Fibroblast of gingiva (primary cell): ENCODE results near the gene P2RX4.
"Not testable (repeated sequence)": the region's sequence is repeated elsewhere in the genome, so short reads cannot be mapped to it uniquely, and the experiment has no call there.

Source experiments
- DNase-seq: peaks from one replicate; pipeline ENCODE4 v3.0.0-alpha.2; 2011; ENCODE audit warnings: low read depth

Gene P2RX4

DNA sequence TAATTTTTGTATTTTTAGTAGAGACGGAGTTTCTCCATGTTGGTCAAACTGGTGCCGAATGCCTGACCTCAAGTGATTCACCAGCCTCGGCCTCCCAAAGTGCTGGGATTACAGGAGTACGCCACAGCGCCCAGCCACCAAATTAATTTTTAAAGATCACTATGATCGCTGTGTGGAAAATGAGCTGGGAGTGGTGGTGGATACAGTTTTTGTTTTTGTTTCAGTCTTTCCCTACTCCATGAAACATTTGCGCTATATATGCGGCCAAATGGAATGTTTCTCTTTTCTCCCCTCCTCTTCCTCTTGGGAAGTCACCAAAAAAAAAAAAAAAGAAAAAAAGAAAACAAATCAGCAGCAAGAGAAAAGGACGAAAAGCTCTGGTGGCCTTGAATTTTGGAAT lies 20.8 kb upstream of the P2RX4 start:
- no peak for DNase-seq

DNA sequence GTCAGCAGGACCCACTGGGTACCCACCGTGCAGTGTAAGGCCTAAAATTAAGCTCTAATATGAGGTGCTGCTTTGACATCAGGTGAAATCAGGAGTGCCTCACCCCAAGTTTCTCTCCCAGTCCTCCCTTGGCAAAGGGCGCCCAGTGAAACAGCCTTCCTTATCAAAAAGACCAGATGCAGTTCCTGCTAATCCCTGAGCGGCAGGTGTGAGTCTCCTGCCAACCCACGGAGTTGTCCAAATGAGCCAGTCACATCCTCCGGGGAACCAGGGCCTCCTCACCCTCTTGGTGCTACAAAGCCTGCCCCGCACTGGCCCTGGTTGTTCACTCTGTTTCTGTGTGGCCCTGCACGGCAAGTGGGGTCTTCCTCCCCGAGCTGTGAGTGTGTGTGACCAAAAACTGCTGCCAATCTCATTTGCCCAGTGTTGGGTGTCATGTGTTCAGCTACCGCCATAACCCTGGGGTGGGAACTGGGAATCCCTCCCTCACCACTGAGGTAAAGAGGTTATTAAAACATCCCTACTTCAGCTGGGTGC lies 20.2 kb upstream of the P2RX4 start:
- no peak for DNase-seq

DNA sequence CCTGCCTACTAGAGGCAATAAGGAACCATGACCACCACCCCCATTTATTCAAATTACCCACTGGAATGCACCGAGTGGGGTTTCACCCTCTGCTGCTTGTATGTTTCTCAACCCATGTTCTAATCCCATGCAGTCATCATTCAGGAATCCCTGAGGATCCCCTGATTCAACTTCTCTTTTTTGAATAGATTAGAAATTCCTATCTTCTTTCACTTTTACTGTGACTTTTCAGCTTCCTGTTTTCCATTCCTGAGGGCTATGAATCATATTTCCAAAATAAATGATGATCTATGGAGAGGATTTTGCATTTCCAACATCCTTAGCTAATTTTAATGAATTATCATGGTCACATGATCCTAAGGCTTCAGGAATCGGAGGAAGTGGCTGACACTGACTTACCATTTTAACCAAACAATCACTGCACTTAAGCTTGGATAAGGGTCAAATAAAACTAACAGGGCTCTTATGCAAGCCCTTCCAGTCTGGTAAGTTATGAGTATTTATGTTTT lies 19.4 kb upstream of the P2RX4 start:
- DNase-seq = peak; percentile 83

DNA sequence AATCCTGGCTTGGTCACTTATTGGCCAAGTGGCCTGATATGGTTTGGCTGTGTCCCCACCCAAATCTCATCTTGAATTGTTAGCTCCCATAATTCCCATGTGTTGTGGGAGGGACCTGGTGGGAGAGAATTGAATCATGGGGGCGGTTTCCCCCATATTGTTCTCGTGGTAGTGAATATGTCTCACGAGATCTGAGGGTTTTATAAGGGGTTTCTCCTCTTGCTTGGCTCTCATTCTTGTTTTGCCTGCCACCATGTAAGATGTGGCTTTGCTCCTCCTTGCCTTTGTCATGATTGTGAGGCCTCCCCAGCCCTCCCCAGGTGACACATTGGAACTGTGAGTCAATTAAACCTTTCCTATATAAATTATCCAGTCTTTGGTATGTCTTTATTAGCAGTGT lies 18.8 kb upstream of the P2RX4 start:
- no peak for DNase-seq

DNA sequence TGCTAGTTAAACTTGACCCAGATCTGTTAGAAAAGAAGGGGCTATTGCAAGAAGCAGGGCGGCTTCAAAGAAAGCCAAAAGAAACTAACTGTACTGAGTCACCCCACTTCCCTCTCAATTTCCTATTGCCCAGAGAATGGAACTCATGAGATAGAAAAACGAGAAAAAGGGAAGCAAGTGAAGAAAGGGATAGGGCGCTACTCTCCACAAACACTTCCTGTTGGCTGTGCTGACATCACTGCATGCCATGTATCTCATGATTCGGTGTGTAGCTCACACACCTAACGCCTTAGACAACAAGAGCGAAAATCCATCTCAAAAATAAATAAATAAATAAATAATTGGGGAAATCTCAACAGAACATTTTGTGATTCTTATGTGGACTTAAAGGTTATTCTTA lies 13.0 kb upstream of the P2RX4 start:
- DNase-seq = no peak

DNA sequence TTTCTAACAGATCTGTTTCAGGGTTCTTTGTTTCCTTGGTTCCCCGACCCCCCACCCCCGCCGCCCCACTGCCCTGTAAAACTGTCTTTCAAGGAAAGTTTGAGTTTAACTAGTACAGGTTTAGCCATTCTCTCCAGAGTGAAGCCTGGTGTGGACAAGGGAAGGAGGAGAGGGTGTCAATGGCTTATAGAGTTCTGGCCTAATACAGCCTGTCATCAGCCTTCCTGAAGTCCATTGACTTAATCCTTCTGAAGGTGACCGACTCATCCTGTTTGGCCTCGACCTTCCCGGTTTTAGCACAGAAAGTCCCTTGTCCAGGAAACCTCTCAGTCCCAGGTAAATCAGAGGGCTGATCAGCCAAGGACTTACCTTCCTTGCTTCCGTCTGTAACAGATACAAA lies 11.0 kb upstream of the P2RX4 start:
- DNase-seq = no peak

DNA sequence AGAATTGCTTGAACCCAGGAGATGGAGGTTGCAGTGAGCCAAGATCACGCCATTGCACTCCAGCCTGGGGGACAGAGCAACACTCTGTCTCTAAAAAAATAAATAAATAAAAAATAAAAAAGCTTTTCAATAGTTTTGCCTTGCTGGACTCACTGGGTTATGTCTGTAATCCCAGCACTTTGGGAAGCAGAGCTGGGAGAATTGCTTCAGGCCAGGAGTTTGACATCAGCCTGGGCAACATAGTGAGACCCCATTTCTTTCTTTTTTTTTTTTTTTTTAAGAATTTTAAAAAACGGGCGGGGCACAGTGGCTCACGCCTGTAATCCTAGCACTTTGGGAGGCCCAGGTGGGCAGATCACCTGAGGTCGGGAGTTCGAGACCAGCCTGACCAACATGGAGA lies 8.8 kb upstream of the P2RX4 start:
- not testable (repeated sequence) for DNase-seq

DNA sequence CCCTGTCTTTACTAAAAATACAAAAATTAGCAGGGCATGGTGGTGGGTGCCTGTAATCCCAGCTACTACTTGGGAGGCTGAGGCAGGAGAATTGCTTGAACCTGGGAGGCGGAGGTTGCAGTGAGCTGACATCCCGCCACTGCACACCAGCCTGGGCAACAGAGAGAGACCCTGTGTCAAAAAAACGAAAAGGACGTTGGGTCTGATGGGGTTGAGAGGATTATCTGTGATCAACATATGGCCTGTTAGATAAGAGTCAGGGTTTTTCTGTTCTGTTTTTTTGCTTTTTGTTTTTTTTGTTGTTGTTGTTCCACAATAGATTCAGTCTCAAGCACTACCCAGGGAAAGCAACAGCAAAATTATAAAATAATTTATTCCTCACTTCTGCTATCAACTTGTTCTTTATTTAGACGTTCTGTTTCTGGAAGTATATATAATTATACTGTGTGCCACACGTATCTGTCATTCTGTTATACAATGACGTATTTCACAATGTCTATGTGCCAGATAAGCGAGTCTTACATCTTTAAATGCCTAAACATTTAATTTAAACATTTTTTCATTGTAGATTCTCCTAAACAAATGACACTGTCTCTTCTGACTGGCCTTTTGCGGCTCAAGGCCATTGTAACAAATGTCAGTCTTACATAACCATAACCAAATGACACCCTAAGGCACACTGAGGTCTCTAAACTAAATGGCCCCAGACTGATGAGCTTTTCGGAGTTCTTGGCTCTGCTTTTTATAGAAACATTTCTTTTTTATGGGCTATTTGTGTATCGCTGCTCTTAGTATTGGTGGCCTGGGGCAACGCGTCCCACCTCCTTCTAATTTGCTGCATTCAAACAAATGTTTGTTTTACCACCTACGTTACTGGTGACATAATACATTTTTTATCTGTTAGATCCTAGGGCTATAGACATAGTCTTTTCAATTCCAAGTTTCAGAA lies 7.2 kb upstream of the P2RX4 start:
- DNase-seq = no peak

DNA sequence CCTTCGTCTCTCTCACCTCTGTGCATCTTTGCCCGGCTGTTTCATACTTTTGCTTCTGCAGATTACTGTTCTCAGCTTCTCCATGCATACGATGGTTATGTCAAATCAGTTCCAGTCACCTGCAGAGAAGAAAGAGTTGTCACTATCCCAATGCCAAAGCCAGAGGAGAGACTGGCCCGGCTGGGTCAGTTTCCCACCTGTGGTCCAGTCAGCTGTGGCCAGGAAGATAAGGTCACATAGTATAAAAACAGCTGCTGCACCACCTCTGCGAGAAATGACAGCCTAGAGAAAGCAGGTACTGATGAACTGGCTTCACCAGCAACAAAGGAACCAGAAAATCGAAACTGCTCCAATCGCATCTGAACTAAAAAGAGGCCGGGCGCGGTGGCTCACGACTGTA lies 6.4 kb upstream of the P2RX4 start:
- no peak for DNase-seq

DNA sequence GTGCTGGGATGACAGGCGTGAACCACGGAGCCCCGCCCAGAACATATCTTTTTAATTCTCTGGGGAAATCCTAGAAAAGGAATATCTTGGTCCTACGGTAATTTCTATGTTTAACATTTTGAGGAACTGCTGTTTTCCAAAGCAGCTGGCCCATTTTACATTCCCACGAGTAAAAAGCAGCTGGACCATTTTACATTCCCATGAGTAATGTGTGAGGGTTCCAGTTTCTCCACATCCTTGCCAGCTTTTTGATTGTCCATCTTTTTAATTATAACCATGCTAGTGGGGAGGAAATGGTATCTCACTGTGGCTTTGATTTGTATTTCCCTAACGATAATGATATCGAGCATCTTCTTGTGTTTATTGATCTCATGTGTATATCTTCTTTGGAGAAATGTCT lies 4.4 kb upstream of the P2RX4 start:
- no peak for DNase-seq

DNA sequence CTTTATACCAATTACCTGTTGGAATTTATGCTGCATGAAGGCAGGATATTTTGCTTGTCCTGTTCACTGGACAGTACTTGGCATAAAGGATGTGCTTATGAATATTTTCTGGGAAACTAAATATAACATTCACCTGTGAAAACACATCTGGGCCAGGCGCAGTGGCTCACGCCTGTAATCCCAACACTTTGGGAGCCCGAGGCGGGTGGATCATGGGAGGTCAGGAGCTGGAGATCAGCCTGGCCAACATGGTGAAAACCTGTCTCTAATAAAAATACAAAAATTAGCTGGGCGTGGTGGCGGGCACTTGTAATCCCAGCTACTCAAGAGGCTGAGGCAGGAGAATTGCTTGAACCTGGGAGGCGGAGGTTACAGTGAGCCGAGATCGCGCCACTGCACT lies 1.4 kb upstream of the P2RX4 start:
- not testable (repeated sequence) for DNase-seq

DNA sequence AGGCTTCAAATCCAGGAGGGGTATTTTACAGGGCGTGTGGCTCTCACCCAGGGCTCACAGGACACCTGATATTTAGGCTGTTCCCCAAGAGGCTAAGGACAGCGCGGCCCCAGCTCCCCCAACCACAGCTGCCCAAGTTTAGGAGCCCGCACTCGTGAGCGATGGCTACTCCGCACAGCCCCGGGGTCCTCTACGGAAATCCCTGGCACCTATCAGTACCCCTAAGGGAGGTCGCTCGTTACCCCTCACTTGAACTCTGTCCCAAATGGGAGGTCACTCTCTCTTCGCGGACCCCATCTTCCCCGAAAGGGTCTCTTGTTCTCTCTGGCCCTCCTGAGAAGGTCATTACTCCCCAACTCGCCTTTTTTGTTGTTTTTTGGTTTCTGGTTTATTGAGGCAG lies 708 bp upstream of the P2RX4 start:
- DNase-seq = no peak

DNA sequence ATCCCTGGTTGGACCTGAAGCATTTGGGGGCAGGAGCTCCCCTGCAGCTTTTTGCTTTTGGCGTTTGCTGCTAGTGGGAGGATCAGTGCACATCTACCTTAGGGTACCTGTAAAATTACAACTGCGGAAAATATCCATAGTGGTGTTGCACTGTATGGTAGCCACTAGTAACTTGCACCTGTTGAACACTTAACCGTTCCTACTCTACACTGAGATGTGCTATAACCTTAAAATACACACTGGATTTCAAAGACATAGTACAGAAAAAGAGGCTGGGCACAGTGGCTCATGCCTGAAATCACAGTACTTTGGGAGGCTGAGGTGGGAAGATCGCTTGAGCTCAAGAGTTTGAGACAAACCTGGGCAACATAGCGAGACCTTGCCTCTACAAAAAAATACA lies 2.9 kb downstream of the P2RX4 start:
- no peak for DNase-seq

DNA sequence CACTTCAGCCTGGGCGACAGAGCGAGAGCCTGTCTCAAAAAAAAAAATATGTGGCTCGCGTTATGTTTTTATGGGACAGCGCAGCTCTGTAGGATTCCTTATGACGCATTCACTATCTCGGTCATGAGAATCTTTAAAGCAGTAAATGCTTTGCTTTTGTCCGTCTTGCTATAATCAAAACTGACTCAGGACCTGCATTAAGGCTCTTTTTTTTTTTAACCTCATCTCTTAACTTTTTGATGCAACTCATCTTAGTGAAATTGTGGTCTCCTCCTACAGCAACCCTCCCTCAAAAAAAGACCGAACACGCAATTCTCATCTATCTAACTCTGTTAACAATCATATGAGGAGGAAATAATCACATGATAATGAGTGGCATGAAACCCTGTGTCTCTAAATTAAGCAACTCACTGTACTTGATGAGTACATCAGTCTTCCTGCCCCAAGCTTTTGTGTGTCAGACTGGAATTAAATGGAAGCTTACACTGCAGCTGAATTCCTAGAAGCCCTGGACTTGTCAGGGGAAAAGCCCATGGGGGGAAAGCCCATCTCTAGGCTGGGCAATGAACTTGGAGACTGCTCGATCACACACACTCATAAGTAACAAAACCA lies 4.3 kb downstream of the P2RX4 start:
- DNase-seq = peak; percentile 50

DNA sequence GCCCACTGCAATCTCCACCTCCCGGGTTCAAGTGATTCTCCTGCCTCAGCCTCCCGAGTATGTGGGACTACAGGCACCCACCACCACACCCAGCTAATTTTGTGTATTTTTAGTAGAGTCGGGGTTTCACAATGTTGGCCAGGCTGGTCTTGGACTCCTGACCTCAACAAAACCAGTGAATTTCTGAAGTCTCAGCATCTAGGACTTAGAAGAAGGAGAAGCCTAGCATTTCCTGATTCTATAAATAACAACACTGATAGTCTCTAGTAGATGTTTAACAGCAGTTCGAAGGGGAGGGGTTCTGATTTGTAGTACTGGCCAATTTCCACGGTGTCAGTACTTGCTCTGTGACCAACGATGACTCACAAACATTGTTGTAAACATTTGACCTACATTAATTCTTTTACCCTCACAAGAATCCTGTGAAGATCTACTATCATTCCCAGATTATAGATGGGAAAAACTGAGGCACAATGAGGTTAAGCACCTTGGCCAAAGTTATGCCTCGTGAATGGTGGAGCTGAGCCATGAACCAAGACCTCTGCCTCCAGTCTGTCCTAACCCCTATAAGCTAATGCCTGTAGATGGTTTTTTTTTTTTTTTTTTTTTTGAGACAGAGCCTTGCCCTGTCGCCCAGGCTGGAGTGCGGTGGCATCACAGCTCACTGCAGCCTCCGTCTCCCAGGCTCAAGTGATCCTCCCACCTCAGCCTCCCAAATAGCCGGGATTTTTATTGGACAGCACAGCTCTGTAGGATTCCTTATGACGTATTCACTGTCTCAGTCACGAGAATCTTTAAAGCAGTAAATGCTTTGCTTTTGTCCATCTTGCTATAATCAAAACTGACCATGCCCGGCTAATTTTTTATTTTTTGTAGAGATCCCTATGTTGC lies 5.2 kb downstream of the P2RX4 start:
- peak; percentile 89 for DNase-seq

DNA sequence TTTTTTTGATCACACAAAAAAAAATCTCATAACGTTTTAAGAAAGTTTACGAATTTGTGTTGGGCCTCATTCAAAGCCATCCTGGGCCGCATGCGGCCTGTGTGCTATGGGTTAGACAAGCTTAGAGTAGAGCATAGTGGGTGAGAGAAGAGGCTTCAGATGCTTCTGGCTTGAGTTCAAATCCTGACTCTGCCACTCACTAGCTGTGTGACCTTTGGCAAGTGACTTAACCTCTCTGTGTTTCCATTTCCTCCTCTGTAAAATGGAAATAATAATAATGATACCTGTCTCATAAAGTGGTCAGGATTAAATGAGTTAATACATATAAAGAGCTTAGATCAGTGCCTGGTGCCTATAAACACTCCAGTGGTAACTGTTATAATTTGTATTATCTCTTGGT lies 6.2 kb downstream of the P2RX4 start:
- DNase-seq = no peak

DNA sequence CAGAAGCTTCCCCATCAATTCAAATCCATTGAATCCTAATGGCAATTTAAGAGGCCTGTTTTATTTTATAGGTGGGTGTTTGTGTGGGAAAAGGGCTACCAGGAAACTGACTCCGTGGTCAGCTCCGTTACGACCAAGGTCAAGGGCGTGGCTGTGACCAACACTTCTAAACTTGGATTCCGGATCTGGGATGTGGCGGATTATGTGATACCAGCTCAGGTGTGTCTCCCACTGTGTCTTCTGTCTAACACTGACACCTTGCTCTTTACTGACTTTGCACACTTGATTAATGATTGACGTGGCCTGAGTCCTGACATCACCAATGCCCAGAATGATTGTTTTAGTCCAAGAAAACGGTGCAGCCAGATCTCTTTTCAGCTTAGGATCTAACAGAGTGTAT lies 7.1 kb downstream of the P2RX4 start:
- DNase-seq = no peak

DNA sequence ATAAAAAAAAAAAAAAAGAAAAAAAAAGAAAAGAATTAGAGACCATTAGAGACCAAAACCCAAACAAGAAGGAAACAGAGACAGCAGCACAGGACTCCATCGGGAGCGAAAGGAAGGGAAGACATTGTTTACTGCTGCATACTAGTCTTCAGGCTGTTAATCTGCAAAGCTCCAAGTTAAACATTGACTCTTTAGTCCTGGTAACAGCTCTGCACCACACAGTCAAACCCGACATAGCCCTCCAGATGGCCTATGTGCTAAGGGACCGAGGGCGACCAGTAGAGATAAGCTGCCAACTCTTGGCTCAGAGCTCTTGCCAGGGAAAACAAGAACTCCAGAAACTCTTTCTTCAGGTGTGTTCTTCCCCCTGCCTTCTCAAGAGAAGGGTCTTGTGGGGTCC lies 7.8 kb downstream of the P2RX4 start:
- DNase-seq = no peak

DNA sequence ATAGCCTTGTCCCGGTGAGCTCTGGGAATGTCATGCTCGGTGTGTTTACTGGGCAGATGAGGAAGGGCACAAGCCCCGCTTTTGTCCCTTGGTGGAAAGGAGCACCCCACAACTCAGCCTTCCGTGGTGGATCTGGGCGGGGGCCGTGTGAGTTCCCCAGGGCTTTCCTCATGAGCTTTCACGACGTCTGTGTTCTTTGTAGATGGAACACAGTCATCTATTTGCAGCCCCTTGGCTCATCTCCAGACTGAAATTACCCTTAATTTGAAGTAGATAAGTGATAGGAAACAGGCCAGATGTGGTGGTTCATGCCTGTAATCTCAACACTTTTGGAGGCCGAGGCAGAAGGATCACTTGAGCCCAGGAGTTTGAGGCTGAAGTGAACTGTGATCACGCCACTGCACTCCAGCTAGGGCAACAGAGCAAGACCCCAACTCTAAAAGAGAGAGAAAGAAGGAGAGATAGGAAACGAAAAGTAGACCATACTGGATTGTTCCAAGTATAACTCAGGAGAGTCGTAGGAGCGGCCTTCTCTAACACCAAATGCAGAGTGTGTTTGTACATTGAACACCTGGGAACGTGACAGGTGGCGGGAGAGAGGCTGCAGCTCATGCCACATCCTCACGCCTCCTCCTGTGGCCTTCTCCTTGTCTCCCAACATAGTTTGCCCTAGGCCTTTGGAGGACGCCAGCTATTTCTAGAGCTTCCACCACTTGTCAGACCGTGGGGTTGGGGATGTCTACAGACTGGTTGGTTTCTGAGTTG lies 8.8 kb downstream of the P2RX4 start:
- no peak for DNase-seq

DNA sequence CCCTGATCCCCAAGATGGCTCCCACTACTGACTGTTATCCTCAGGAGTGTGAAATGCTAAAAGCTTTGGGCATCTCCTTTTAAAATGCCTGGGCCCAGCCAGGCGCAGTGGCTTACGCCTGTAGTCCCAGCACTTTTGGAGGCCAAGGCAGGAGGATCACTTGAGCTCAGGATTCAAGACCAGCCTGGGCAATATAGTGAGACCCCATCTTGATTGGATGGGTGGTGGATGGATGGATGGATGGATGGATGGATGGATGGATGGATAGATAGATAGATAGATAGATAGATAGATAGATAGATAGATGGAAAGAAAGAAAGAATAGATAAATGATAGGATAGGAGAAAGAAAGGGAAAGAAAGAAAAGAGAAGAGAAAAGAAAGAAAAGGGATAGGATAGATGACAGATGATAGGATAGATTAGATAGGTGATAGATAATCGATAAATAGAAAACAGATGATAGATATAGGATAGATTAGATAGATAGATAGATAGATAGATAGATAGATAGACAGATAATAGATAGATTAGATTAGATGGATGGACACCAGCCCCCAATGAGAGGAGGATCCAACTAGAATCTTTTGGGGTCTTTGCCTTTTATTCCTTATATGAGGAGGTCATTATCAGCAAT lies 9.5 kb downstream of the P2RX4 start:
- no peak for DNase-seq

DNA sequence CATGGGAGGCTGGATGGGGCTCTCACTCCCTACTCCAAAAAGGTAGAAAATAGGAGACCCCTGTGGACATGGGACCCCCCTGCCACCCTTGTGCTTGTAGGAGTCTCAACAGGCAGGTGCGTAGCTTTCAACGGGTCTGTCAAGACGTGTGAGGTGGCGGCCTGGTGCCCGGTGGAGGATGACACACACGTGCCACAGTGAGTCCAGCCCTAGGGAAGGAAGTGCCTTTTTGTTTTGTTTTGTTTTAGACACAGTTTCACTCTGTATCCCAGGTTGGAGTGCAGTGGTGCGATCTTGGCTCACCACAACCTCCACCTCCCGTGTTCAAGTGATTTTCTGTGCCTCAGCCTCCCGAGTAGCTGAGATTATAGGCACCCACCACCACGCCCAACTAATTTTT lies 12.9 kb downstream of the P2RX4 start:
- DNase-seq = no peak
